ENCODE results near the gene SPNS3. TPM values are rescaled to one million over a fixed set of nuclear protein-coding genes. Genes with fewer than 3 reads are reported as not detected.

The SPNS3 gene
- total RNA-seq, 5 donors from 2014 or later (not counting 1 experiment from before 2014, with no cell fraction given), result 2.3 to 5.4 (median 4.6) TPM

- ChIA-PET CTCF (no interaction called here), POLR2A (no interaction called here)
- Histone ChIP-seq H3K36me3 (ENCODE audit: control insufficient read depth in 2 of 2, extremely low read depth in 1 of 2, insufficient read depth in 1 of 2, low read length in 1 of 2) (no peaks in the 10 kb centered on the region), H3K4me1 (ENCODE audit: control insufficient read depth in 1 of 2, extremely low read depth in 1 of 2, insufficient read depth in 2 of 2, low read length in 2 of 2) (no peaks in the 10 kb centered on the region), H3K27me3 (replicated peaks in 1 of 2; ENCODE audit: control insufficient read depth in 2 of 2, extremely low read depth in 1 of 2, insufficient read depth in 2 of 2, low read length in 1 of 2) (peaks cover 0 to 2% of the 10 kb centered on the region in 2 experiments), H3K9me3 (no peaks in the 10 kb centered on the region), H3K4me3 (ENCODE audit: control insufficient read depth in 1 of 2, extremely low read depth in 1 of 2, low read length in 1 of 2) (no peak overlapping the region), H3K27ac (ENCODE audit: low read length) (no peak overlapping the region)
- DNase-seq (no peak), ATAC-seq (replicated peaks in 1 of 4) (no peak)
- peaks cover 4 to 17% (median 5%) of the 10 kb centered on the region in 3 donors for H3K4me1 Mint-ChIP-seq
- H3K36me3 Mint-ChIP-seq, result no peaks in the 10 kb centered on the region
- WGBS (ENCODE audit: insufficient coverage), result no CpG with 5 or more reads among the region's 3 CpGs
- H3K9me3 Mint-ChIP-seq, result no peaks in the 10 kb centered on the region
- H3K27ac Mint-ChIP-seq, result no peak overlapping the region
- no peaks in the 10 kb centered on the region for H3K27me3 Mint-ChIP-seq
- H3K4me3 Mint-ChIP-seq, result no peak overlapping the region
These were observed 38.6 kb upstream of the SPNS3 start for GRCh38 chr17:4395111-4395478.

- Mint-ChIP-seq H3K4me1 (peaks cover 4 to 17% (median 5%) of the 10 kb centered on the region in 3 donors), H3K27me3 (no peaks in the 10 kb centered on the region), H3K27ac (no peak overlapping the region), H3K36me3 (no peaks in the 10 kb centered on the region), H3K4me3 (no peak overlapping the region), H3K9me3 (no peaks in the 10 kb centered on the region)
- no peak overlapping the region for H3K27ac ChIP-seq (ENCODE audit: low read length)
- no peaks in the 10 kb centered on the region for H3K9me3 ChIP-seq
- ChIA-PET CTCF (no interaction called here), POLR2A (no interaction called here)
- ATAC-seq (replicated peaks in 1 of 4), result no peak
- 89% methylated on average over 3 of the region's 6 CpGs for WGBS (ENCODE audit: insufficient coverage)
- DNase-seq, result no peak
- H3K36me3 ChIP-seq (ENCODE audit: control insufficient read depth in 2 of 2, extremely low read depth in 1 of 2, insufficient read depth in 1 of 2, low read length in 1 of 2), result no peaks in the 10 kb centered on the region
- peaks cover 0 to 4% of the 10 kb centered on the region in 2 experiments for H3K4me1 ChIP-seq (ENCODE audit: control insufficient read depth in 1 of 2, extremely low read depth in 1 of 2, insufficient read depth in 2 of 2, low read length in 2 of 2)
- no peak overlapping the region for H3K4me3 ChIP-seq (ENCODE audit: control insufficient read depth in 1 of 2, extremely low read depth in 1 of 2, low read length in 1 of 2)
- peaks cover 0 to 2% of the 10 kb centered on the region in 2 experiments for H3K27me3 ChIP-seq (replicated peaks in 1 of 2; ENCODE audit: control insufficient read depth in 2 of 2, extremely low read depth in 1 of 2, insufficient read depth in 2 of 2, low read length in 1 of 2)
These were observed 35.9 kb upstream of the SPNS3 start for GRCh38 chr17:4397840-4398239.

- no peak for ATAC-seq (replicated peaks in 1 of 4)
These were observed 28.6 kb upstream of the SPNS3 start for GRCh38 chr17:4405038-4405669.

DNA sequence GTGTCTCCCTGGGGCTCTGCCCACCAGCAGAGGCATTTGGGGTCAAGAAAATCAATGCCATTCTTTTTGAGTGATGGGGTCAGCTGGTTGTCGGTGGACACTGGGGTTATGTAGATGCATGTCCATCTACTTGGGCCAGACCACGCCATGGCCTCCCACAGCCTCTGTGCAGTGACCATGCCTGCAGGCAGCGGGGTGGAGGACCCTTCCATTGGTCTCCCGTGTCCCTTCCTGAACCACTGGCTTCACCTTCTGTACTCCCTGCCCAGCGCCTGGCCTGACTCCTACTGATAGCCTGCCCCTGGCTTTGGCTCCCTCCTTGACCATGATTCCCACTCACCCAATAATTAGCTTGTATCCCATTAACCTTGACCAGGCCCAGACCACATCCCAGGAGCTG, 28.0 kb upstream of the SPNS3 start:
- CTCF ChIA-PET, result interaction anchor here in 1 of 2 donors (0.6 to 1.0 kb wide), 2 partner anchors 72 to 210 kb away, joined by 3 to 4 read pairs; no protein-coding TSS in a partner anchor
- POLR2A ChIA-PET, result no interaction called here
- Histone ChIP-seq H3K9me3 (no peaks in the 10 kb centered on the region), H3K36me3 (ENCODE audit: control insufficient read depth in 2 of 2, extremely low read depth in 1 of 2, insufficient read depth in 1 of 2, low read length in 1 of 2) (no peaks in the 10 kb centered on the region), H3K27ac (ENCODE audit: low read length) (no peak overlapping the region), H3K27me3 (replicated peaks in 1 of 2; ENCODE audit: control insufficient read depth in 2 of 2, extremely low read depth in 1 of 2, insufficient read depth in 2 of 2, low read length in 1 of 2) (no peaks in the 10 kb centered on the region), H3K4me1 (ENCODE audit: control insufficient read depth in 1 of 2, extremely low read depth in 1 of 2, insufficient read depth in 2 of 2, low read length in 2 of 2) (peaks cover 0 to 14% of the 10 kb centered on the region in 2 experiments), H3K4me3 (ENCODE audit: control insufficient read depth in 1 of 2, extremely low read depth in 1 of 2, low read length in 1 of 2) (no peak overlapping the region)
- DNase-seq (no peak), ATAC-seq (replicated peaks in 1 of 4) (no peak)
- Mint-ChIP-seq H3K4me1 (no peaks in the 10 kb centered on the region), H3K36me3 (no peaks in the 10 kb centered on the region), H3K9me3 (no peaks in the 10 kb centered on the region), H3K27me3 (no peaks in the 10 kb centered on the region), H3K27ac (no peak overlapping the region), H3K4me3 (no peak overlapping the region)
- WGBS (ENCODE audit: insufficient coverage), result 93% methylated on average over 4 of the region's 5 CpGs

More at GRCh38 chr17:4405038-4405669, 28.6 kb upstream of the SPNS3 start:
- Mint-ChIP-seq H3K27me3 (no peaks in the 10 kb centered on the region), H3K9me3 (no peaks in the 10 kb centered on the region), H3K27ac (no peak overlapping the region), H3K4me3 (no peak overlapping the region), H3K36me3 (no peaks in the 10 kb centered on the region), H3K4me1 (no peaks in the 10 kb centered on the region)
- Histone ChIP-seq H3K27me3 (replicated peaks in 1 of 2; ENCODE audit: control insufficient read depth in 2 of 2, extremely low read depth in 1 of 2, insufficient read depth in 2 of 2, low read length in 1 of 2) (no peaks in the 10 kb centered on the region), H3K4me1 (ENCODE audit: control insufficient read depth in 1 of 2, extremely low read depth in 1 of 2, insufficient read depth in 2 of 2, low read length in 2 of 2) (peaks cover 0 to 14% of the 10 kb centered on the region in 2 experiments), H3K36me3 (ENCODE audit: control insufficient read depth in 2 of 2, extremely low read depth in 1 of 2, insufficient read depth in 1 of 2, low read length in 1 of 2) (no peaks in the 10 kb centered on the region), H3K27ac (ENCODE audit: low read length) (no peak overlapping the region), H3K9me3 (no peaks in the 10 kb centered on the region), H3K4me3 (ENCODE audit: control insufficient read depth in 1 of 2, extremely low read depth in 1 of 2, low read length in 1 of 2) (no peak overlapping the region)
- POLR2A ChIA-PET, result no interaction called here
- CTCF ChIA-PET, result interaction anchor here in 1 of 2 donors (0.6 to 1.0 kb wide), 2 partner anchors 72 to 211 kb away, joined by 3 to 4 read pairs; no protein-coding TSS in a partner anchor
- no peak for DNase-seq
- WGBS (ENCODE audit: insufficient coverage), result 91% methylated on average over 5 of the region's 7 CpGs

DNA sequence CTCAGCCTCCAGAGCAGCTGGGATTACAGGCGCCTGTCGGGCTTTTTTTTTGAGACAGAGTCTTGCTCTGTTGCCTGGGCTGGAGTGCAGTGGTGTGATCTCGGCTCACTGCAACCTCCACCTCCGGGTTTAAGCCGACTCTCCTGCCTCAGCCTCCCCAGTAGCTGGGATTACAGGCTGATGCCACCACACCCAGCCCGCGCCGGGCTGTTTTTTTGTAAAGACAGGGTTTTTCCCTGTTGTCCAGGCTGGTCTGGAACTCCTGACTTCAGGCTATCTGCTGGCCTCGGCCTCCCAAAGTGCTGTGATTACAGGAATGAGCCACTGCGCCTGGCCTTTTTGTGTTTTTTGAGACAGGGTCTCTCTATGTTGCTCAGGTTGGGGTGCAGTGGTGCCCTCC, 27.4 kb upstream of the SPNS3 start:
- Mint-ChIP-seq H3K27ac (no peak overlapping the region), H3K36me3 (no peaks in the 10 kb centered on the region), H3K4me1 (no peaks in the 10 kb centered on the region), H3K9me3 (no peaks in the 10 kb centered on the region), H3K4me3 (no peak overlapping the region), H3K27me3 (no peaks in the 10 kb centered on the region)
- Histone ChIP-seq H3K36me3 (ENCODE audit: control insufficient read depth in 2 of 2, extremely low read depth in 1 of 2, insufficient read depth in 1 of 2, low read length in 1 of 2) (no peaks in the 10 kb centered on the region), H3K27ac (ENCODE audit: low read length) (no peak overlapping the region), H3K27me3 (replicated peaks in 1 of 2; ENCODE audit: control insufficient read depth in 2 of 2, extremely low read depth in 1 of 2, insufficient read depth in 2 of 2, low read length in 1 of 2) (no peaks in the 10 kb centered on the region), H3K4me3 (ENCODE audit: control insufficient read depth in 1 of 2, extremely low read depth in 1 of 2, low read length in 1 of 2) (no peak overlapping the region), H3K9me3 (no peaks in the 10 kb centered on the region), H3K4me1 (ENCODE audit: control insufficient read depth in 1 of 2, extremely low read depth in 1 of 2, insufficient read depth in 2 of 2, low read length in 2 of 2) (peaks cover 0 to 14% of the 10 kb centered on the region in 2 experiments)
- ATAC-seq (replicated peaks in 1 of 4), result no peak
- ChIA-PET CTCF (interaction anchor here (1.0 to 1.3 kb wide), 2 partner anchors 73 to 190 kb away, joined by 4 read pairs; no protein-coding TSS in a partner anchor), POLR2A (no interaction called here)
- 100% methylated on average over 4 of the region's 10 CpGs for WGBS (ENCODE audit: insufficient coverage)
- DNase-seq, result no peak

DNA sequence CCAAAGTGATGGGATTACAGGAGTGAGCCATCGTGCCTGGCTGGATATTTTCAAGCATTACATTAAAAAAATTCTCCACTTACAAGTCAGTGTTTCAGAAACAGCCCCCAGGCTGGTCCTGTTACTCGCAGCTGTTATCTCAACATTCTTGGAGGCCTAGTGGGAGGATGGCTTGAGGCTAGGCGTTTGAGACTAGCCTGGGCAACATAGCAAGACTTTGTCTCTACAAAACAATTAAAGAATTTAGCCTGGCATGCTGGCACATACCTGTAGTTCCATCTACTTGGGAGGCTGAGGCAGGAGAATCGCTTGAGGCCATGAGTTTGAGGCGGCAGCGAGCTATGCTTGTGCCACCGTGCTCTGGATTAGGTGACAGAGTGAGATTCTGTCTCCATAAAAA, 26.5 kb upstream of the SPNS3 start:
- no peaks in the 10 kb centered on the region for H3K4me1 Mint-ChIP-seq
- POLR2A ChIA-PET, result no interaction called here
- no peaks in the 10 kb centered on the region for H3K36me3 Mint-ChIP-seq
- H3K36me3 ChIP-seq (ENCODE audit: control insufficient read depth in 2 of 2, extremely low read depth in 1 of 2, insufficient read depth in 1 of 2, low read length in 1 of 2), result no peaks in the 10 kb centered on the region
- H3K27me3 Mint-ChIP-seq, result no peaks in the 10 kb centered on the region
- peaks cover 0 to 13% of the 10 kb centered on the region in 2 experiments for H3K4me1 ChIP-seq (ENCODE audit: control insufficient read depth in 1 of 2, extremely low read depth in 1 of 2, insufficient read depth in 2 of 2, low read length in 2 of 2)
- no peak overlapping the region for H3K27ac ChIP-seq (ENCODE audit: low read length)
- H3K4me3 Mint-ChIP-seq, result no peak overlapping the region
- no peaks in the 10 kb centered on the region for H3K9me3 Mint-ChIP-seq
- H3K27me3 ChIP-seq (replicated peaks in 1 of 2; ENCODE audit: control insufficient read depth in 2 of 2, extremely low read depth in 1 of 2, insufficient read depth in 2 of 2, low read length in 1 of 2), result no peaks in the 10 kb centered on the region
- CTCF ChIA-PET, result interaction anchor here in 1 of 2 donors (0.6 to 1.3 kb wide), 2 partner anchors 191 to 495 kb away, joined by 3 to 4 read pairs; no protein-coding TSS in a partner anchor
- no peaks in the 10 kb centered on the region for H3K9me3 ChIP-seq
- no peak for ATAC-seq (replicated peaks in 1 of 4)
- H3K4me3 ChIP-seq (ENCODE audit: control insufficient read depth in 1 of 2, extremely low read depth in 1 of 2, low read length in 1 of 2), result no peak overlapping the region
- no peak overlapping the region for H3K27ac Mint-ChIP-seq
- no CpG with 5 or more reads among the region's 7 CpGs for WGBS (ENCODE audit: insufficient coverage)
- no peak for DNase-seq

All from T-cell (primary cell).